AG04449 (cell line): ENCODE data around the gene POT1.

Source experiments
- CTCF ChIA-PET: fragments of 350-600 bp; formaldehyde crosslinking; extraction: SDS; loops from one replicate; lab custom pipeline; 2021; ENCODE audit warnings: antibody characterized with exemption; lab: Yijun Ruan, JAX
- POLR2A ChIA-PET: fragments of 400-600, 350-600 bp; formaldehyde crosslinking; extraction: SDS; loops from one replicate; lab custom pipeline; 2020; ENCODE audit warnings: antibody characterized with exemption, inconsistent platforms; lab: Yijun Ruan, JAX
- DNase-seq: peaks from one replicate; pipeline ENCODE4 v3.0.0-alpha.2; 2010; ENCODE audit warnings: low read depth, low spot score
- H3K4me3 ChIP-seq: 2 replicates; pipeline ENCODE4 v1.5.1; 2011; ENCODE audit warnings: low read depth, mild to moderate bottlenecking, control low read depth, low read length
- TF ChIP-seq, protein P1 (sequence below): IDR thresholded peaks from one replicate; pipeline ENCODE4 v1.5.1; 2011; ENCODE audit warnings: mild to moderate bottlenecking, moderate library complexity, low read length, control low read depth, inconsistent platforms; ENCODE audit not compliant: insufficient read depth; ENCODE audit errors: missing control alignments

POT1 gene

DNA sequence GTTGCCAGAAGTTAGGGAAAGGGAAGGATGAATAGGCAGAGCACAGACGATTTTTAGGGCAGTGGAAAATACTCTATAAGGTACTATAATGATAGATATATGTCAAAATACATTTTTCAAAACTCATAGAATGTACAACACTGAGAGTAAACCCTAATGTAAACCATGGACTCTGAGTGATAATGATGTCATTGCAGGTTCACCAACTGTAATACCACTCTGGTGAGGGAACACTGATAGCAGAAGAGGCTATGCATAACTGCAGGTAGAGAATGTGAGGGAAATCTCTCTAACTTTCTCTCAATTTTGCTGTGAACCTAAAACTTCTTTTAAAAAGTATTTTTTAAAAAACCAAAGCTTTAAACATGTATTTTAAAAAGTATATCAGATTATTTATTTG is 22.1 kb downstream of the POT1 start:
- CTCF ChIA-PET, result no interaction called here
- POLR2A ChIA-PET, result no interaction called here
- TF ChIP-seq, protein P1, sequence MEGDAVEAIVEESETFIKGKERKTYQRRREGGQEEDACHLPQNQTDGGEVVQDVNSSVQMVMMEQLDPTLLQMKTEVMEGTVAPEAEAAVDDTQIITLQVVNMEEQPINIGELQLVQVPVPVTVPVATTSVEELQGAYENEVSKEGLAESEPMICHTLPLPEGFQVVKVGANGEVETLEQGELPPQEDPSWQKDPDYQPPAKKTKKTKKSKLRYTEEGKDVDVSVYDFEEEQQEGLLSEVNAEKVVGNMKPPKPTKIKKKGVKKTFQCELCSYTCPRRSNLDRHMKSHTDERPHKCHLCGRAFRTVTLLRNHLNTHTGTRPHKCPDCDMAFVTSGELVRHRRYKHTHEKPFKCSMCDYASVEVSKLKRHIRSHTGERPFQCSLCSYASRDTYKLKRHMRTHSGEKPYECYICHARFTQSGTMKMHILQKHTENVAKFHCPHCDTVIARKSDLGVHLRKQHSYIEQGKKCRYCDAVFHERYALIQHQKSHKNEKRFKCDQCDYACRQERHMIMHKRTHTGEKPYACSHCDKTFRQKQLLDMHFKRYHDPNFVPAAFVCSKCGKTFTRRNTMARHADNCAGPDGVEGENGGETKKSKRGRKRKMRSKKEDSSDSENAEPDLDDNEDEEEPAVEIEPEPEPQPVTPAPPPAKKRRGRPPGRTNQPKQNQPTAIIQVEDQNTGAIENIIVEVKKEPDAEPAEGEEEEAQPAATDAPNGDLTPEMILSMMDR, result no peak

DNA sequence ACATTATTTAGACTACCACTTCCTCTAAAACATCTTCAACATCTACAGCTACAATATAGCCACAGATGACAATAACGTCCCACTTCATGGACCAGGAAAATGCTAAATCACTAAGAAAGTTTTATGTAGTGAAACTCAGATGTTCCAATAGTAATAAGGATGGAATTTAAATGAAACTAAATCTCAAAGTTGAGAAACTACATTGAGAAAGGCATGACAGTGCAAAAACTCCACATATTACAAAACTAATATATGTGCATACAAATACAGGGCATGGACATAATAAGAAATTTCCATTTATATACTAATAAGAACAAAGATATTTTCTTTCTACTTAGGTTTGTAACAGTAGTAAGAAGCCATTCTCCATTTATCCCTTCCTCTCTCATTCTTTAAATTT is 31.1 kb downstream of the POT1 start:
- no peak for DNase-seq
- H3K4me3 ChIP-seq, result no peak overlapping the region
- TF ChIP-seq, protein P1, result no peak
- ChIA-PET POLR2A (no interaction called here), CTCF (no interaction called here)

More for the DNA sequence above, 22.1 kb downstream of the POT1 start:
- no peak overlapping the region for H3K4me3 ChIP-seq
- DNase-seq, result no peak

DNA sequence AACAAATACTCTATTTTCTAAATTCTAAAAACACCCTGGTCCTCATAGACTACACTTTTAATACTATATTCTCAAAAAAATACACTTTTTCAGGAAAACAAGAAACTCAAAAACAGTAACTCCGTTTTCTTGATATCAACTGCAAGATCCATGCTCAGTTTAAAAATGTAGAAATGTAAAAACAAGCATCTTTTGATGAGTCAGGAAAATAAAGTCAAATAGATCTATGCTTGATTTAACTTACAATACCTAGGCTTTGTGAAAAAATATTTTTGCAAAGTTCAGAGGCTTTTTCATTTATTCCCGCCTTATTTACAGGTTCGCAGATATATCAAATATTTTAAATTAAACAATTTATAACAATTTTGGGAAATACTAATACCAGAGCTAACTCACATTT is 33.6 kb downstream of the POT1 start:
- no peak for DNase-seq
- H3K4me3 ChIP-seq, result no peak overlapping the region
- TF ChIP-seq, protein P1, result no peak
- CTCF ChIA-PET, result no interaction called here
- POLR2A ChIA-PET, result no interaction called here

DNA sequence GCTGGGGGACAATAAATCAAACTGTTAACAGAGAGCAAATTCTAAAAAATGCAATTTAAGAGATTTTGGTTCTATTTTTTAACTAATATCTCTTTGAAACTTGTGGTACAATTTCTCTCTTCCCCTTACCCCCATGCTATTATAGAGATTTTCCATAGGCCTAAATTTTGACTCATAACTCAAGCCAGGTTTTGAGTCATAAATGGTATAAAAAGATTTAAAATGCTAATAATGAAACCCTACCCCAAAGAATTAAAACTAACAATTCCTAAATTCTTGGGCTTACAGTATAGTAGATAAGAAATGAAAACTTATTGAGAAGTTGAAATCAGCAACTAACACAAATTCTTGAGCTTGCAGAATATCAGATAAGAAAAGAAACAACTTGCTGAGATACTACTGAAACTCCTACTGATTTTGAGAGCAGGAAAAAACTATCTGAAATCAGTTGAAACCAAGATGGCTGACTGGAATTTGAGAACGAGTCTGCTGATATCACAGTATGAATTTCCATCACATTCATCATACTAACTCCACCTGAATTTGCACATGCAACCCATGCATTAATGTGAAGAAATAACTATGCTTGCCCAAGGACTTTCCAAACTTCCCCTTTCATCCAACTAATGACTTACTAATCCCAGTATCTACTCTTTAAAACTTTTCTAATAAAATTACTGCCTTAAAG is 36.3 kb downstream of the POT1 start:
- ChIA-PET CTCF (no interaction called here), POLR2A (no interaction called here)
- H3K4me3 ChIP-seq, result no peak overlapping the region
- TF ChIP-seq, protein P1, result no peak
- DNase-seq, result no peak

DNA sequence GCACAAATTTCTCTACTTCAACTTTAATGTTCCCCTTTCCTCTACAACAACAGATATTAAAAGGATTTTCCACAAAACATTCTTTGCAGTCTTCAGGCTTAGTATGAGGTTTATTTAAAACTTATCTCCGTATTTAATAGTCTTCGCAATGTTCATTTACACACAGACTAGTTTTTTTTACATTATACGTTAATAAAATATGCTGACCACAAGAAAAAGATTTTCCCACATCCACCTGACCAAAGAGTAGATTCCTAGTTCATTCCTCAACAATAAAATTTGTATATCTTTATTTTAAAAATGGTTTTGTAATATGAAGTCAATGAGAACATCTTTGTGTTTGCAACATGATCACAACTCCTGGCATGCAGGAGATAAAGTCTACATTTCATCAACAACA is 42.4 kb downstream of the POT1 start:
- no peak overlapping the region for H3K4me3 ChIP-seq
- TF ChIP-seq, protein P1, result no peak
- no peak for DNase-seq
- CTCF ChIA-PET, result no interaction called here
- POLR2A ChIA-PET, result no interaction called here

DNA sequence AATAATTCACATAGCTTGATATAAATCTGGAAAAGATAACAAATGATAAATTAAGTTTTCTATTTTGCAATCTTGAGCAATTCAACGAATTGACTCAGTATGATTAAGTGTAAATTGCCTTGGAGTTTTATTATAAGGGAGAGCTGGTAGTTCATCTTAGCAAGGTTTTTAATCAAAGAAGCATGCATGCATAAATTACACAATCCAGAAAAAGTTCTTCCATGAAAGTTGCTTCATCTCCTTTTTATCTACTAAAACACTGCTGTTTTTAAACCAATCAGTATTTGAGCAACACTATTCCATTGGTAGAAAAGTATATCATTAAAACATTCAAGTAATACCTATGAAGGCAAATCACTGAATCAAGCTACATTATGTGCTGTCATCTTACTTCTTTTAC is 47.6 kb downstream of the POT1 start:
- POLR2A ChIA-PET, result no interaction called here
- H3K4me3 ChIP-seq, result no peak overlapping the region
- CTCF ChIA-PET, result interaction anchor here (0.9 kb wide), 1 partner anchor 27 kb away, joined by 4 read pairs; no protein-coding TSS in a partner anchor
- DNase-seq, result no peak
- TF ChIP-seq, protein P1, result no peak
